NAMALWA (cell line): ENCODE results near the gene LRRC27.
A peak's percentile ranks its signal among the peaks of the same experiment; 100 is the strongest.
"Not testable (repeated sequence)": the region's sequence is repeated elsewhere in the genome, so short reads cannot be mapped to it uniquely, and the experiment has no call there.

Experiments used
- DNase-seq: peaks from one replicate; pipeline ENCODE4 v3.0.0-alpha.2; 2015; ENCODE audit warnings: low spot score

LRRC27 gene

GRCh38 chr10:132331601-132332432 is at the start of gene LRRC27:
Gene LRRC27, plus strand, starts transcription at chr10:132332193. Its CDS starts 1,332 bp downstream, at chr10:132333525.
- peak; percentile 99 for DNase-seq

GRCh38 chr10:132282667-132283603 is 49.1 kb upstream of the LRRC27 start:
- no peak for DNase-seq

- DNase-seq, result no peak
Measured at GRCh38 chr10:132283604-132284382, 48.2 kb upstream of the LRRC27 start.

GRCh38 chr10:132289439-132289838 is 42.6 kb upstream of the LRRC27 start:
- DNase-seq, result no peak

GRCh38 chr10:132290631-132291030 is 41.4 kb upstream of the LRRC27 start:
- DNase-seq, result no peak

GRCh38 chr10:132291826-132292225 is 40.2 kb upstream of the LRRC27 start:
- DNase-seq, result no peak

GRCh38 chr10:132292287-132293200 is 39.4 kb upstream of the LRRC27 start:
- no peak for DNase-seq

- no peak for DNase-seq
Measured at GRCh38 chr10:132293201-132293812, 38.7 kb upstream of the LRRC27 start.

- no peak for DNase-seq
Measured at GRCh38 chr10:132293813-132294520, 38.0 kb upstream of the LRRC27 start.

GRCh38 chr10:132294561-132295318 is 37.3 kb upstream of the LRRC27 start:
- DNase-seq, result no peak

- DNase-seq, result not testable (repeated sequence)
Measured at GRCh38 chr10:132295481-132295880, 36.5 kb upstream of the LRRC27 start.

- DNase-seq, result no peak
Measured at GRCh38 chr10:132296666-132297443, 35.1 kb upstream of the LRRC27 start.

GRCh38 chr10:132297526-132297925 is 34.5 kb upstream of the LRRC27 start:
- DNase-seq, result peak; percentile 56

GRCh38 chr10:132298038-132298881 is 33.7 kb upstream of the LRRC27 start:
- no peak for DNase-seq

- no peak for DNase-seq
Measured at GRCh38 chr10:132299371-132300336, 32.3 kb upstream of the LRRC27 start.

- no peak for DNase-seq
Measured at GRCh38 chr10:132300582-132300981, 31.4 kb upstream of the LRRC27 start.
